HG02610 (cell line): ENCODE measurements around the gene TIMM9.
"Not testable (repeated sequence)": the region's sequence is repeated elsewhere in the genome, so short reads cannot be mapped to it uniquely, and the experiment has no call there.

Source experiments
- ATAC-seq: cut with Tn5 transposase; IDR thresholded peaks from one replicate; pipeline ENCODE4 v1.9.1; 2021; ENCODE audit warnings: mild to moderate bottlenecking, moderate library complexity; ENCODE audit not compliant: unreplicated experiment

The TIMM9 gene, protein sequence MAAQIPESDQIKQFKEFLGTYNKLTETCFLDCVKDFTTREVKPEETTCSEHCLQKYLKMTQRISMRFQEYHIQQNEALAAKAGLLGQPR

GRCh38 chr14:58427281-58428117 is at the start of gene TIMM9, which contains the start of gene KIAA0586:
TIMM9 (minus strand) TSS chr14:58427531; CDS start chr14:58411945, 15,586 bp downstream.
KIAA0586 (plus strand) TSS chr14:58427719; CDS start chr14:58428265, 546 bp downstream.
- peak; percentile 84 for ATAC-seq

GRCh38 chr14:58476320-58476719 is 49.0 kb upstream of the TIMM9 start:
- ATAC-seq: no peak

GRCh38 chr14:58469309-58469708 is 42.0 kb upstream of the TIMM9 start:
- no peak for ATAC-seq

GRCh38 chr14:58467575-58467974 is 40.2 kb upstream of the TIMM9 start:
- no peak for ATAC-seq

GRCh38 chr14:58466459-58466858 is 39.1 kb upstream of the TIMM9 start:
- ATAC-seq: no peak

DNA sequence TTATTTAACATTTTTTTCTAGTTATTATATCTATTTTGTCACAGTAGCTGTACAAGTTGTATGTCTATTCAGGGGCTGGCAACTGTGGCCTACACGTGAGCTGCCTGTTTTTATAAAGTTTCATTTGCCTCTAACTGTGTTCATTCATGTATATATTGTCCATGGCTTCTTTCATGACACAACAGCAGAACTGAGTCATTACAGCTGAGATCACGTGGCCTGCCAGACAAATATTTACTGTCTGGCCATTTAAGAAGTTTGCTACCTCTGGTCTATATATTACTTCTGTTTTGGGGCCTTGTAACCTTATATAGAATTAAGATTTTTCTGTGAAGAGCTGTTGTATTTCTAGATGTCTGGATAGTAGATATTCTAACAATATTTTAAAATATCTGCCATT is 38.1 kb upstream of the TIMM9 start:
- no peak for ATAC-seq

GRCh38 chr14:58464652-58465051 is 37.3 kb upstream of the TIMM9 start:
- ATAC-seq: no peak

DNA sequence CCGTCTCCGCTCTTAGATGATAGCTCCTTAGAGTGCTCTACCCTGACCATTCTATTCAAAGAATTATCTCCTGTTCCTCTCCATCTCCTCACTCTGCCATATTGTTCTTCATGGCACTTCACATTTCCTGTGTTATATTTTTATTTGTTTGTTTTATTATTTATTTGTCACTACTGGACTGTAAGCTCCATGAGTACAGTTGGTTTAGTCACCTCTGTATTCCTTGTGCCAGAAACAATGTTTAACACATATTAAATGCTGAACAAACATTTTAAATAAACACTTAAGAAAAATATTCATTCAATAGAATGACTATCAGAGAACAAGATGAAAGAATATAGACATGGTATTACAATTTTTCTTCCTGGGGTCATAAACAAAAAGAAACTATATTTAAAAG is 35.8 kb upstream of the TIMM9 start:
- no peak for ATAC-seq

- ATAC-seq: no peak
Measured at GRCh38 chr14:58460772-58461171, 33.4 kb upstream of the TIMM9 start.

GRCh38 chr14:58455593-58456265 is 28.4 kb upstream of the TIMM9 start:
- no peak for ATAC-seq

- no peak for ATAC-seq
Measured at GRCh38 chr14:58444627-58445026, 17.3 kb upstream of the TIMM9 start.

- no peak for ATAC-seq
Measured at GRCh38 chr14:58439476-58439875, 12.1 kb upstream of the TIMM9 start.

DNA sequence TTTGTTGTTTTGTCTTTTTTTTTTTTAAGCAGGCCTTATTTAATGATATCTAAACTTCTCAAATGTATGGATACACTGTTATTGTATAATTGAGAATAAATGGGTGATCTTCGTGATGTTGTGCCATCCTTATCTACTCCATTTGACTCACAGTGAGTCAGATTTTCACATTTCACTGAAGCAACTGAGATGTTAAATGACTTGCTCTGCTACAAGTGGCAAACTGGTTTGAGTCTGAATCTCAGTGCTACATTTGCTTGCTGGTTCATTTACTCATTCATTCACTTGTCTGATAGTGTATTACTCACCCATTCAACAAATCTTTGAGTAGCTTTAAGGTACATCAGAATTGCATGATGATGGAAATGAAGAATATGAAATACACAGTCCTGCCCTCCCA is 2.8 kb upstream of the TIMM9 start:
- ATAC-seq: no peak

GRCh38 chr14:58428118-58428683 is 870 bp upstream of the TIMM9 start:
- no peak for ATAC-seq

DNA sequence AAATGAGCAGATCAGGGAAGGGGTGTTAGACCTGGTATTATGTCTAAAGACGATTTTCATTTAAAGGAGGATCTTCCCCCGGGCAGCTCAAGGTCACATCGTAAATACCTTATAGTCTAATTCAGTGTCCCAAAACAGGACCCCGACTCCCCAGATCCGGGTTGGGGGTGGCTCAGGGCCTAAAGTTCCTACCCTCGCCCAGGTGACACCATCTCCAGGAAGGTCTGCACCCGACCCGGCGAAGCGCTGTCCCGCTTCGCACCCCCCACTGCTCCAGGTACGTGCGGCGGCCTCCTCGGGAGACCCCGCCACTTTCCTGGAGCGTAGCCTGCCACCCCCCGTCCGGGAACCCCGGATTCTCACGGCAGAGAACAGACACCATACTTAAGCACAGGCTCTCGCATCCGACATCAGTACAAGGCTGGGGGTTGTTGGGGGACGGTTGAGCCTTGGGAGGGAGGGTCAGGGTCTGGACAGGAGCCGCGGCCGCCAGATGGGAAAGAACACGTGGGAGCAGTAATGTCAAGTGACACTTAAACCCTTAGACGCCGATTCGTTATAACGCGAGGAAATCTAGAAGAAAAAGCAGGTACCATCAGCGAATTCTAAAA is 556 bp downstream of the TIMM9 start:
- ATAC-seq: peak; percentile 37

GRCh38 chr14:58416934-58417333 is 10.4 kb downstream of the TIMM9 start:
- ATAC-seq: not testable (repeated sequence)

DNA sequence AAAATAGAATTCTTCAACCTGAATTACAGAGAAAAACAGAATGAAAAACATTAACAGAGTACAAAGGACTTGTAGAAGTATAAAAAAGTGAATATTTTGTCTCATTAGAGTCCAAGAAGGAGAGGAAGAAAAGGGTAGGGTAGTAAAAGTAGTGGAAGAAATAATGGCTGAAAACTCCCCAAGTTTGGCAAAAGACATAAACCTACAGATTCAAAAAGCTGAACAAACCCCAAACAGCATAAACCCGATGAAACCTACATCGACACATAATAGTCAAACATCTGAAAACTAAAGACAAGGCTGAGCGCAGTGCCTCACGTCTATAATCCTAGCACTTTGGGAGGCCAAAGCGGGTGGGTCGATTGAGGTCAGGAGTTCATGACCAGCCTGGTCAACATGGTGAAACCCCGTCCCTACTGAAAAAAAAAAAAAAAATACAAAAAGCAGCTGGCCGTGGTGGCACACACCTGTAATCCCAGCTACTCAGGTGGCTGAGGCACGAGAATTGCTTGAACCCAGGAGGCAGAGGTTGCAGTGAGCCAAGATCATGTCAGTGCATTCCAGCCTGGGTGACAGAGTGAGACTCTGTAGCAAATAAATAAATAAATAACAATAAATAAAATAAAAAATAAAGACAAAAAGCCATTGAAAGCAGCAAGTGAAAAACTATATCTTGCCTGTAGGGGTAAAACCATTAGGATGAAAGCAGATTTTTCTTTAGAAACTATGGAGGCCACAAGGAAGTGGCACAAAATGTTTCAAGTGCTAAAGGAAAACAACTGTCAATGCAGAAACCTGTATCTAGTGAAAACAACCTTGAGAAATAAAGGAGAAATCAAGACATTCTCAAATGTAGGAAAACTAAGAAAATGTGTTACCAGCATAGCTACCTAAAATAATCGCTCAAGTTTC is 11.4 kb downstream of the TIMM9 start:
- no peak for ATAC-seq

GRCh38 chr14:58414845-58415244 is 12.5 kb downstream of the TIMM9 start:
- ATAC-seq: no peak

DNA sequence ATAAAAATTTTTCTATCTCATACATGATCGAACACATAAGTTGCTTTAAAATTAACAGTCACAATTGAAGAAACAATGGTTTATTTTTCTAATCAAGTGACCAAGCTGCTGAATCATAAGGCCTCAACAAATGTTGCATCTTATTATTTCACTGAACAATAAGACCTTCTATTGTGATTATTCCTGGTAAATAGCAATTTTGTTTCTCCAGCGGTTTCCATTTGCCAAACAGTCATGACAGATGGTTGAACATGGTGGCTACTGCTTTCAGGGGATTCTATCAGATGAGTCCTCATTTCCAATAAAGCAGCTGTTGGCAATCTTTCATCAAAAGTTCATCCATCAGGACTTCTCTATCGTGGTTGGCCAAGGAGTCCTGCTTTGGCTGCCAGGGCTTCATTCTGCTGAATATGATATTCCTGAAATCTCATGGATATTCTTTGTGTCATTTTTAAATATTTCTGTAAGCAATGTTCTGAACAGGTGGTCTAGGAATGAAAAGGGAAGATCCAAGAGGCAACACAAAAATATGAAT is 18.6 kb downstream of the TIMM9 start:
- no peak for ATAC-seq

GRCh38 chr14:58401587-58401986 is 25.7 kb downstream of the TIMM9 start:
- ATAC-seq: no peak
